GM18507 (cell line): ENCODE measurements around the gene CNTN3.

Experiments
- DNase-seq: peaks from one replicate; pipeline ENCODE4 v3.0.0; 2011; ENCODE audit warnings: low read depth; ENCODE audit not compliant: insufficient read length; ENCODE audit errors: extremely low spot score
- FAIRE-seq: peaks from 2 replicates; lab custom pipeline; 2011; peaks lifted over from hg19 to GRCh38; lab: Jason Lieb, UNC

The CNTN3 gene

DNA sequence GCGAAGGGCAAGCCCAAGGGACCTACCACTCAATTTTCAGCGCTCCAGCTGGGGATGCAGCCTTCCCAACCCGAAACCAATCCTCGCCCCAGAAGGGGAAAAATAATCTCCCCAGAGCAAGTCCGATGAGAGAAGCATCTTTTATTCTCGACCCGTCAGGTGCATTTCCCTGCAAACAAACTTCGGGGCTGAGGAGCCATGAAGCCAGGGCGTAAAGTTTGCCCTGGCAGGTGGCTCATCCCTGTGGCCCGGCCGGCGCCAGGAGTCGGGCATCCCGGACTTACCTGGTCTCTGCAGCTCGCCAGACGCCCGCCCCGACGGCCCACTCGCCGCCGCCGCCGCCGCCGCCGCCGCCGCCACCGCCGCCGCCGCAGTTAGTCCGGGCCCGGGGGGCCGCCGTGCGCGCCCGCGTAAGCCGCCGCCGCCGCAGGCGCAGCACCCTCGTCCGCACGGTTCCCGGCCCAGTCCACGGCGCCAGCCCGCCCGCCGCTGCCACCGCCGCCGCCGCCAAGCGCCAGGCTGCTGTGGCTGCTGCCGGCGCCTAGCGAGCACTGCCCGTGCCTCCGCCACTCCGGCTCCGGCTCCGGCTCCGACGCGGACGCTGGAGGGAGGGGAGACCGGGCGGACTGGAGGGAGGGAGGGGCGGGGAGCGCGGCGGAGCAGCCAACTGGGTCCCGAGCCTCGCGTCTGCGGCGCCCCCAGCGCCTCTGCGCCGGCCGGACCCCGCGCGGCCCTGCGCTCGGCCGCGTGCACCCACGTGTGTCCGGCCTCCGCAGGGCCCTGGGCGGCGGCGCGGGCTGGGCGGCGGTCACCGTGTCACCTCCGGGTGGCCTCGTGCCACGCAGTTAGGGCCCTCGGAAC is at the start of gene CNTN3:
TSS of gene CNTN3 (minus strand) at position 553 of the 861 bp plus-strand sequence. CDS start 93,547 bp downstream, outside the sequence.
- FAIRE-seq (no peak), DNase-seq (no peak)

DNA sequence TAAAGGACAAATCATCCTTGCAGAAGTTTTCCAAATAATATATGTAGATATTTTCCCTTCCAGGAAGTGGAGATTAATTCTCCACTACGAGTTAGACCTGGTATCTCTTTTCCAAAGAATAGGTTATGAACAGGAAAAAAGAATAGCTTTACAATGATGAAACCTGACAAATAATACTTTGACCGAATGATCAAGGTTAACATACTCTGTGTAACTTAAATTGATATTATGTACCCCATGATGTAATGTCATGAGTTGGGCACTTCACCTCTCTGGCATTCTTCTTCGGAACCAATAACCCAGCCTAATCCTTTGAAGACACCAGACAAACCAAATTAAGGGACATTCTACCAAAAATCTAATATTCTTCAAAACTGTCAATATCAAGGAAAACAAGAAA is 48.7 kb upstream of the CNTN3 start:
- DNase-seq: no peak
- no peak for FAIRE-seq

DNA sequence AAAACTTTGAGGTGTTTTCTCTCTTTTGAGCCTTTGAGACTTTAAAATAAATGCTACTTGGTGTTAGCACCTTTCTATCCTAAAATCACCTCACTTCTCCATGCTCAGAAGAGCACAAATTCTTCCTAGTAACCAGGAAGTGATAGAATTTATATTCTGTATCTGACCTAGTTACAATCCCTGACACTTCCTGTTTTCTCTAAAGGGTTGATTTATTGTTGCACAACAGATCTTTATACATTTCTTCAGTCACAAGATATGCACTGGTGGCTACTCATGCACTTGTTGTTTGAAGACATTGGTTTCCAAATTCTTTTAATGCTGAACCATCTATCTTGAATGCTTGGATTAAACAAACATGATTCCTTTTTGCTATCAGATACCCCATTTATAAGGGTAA is 47.2 kb upstream of the CNTN3 start:
- no peak for FAIRE-seq
- DNase-seq: no peak

DNA sequence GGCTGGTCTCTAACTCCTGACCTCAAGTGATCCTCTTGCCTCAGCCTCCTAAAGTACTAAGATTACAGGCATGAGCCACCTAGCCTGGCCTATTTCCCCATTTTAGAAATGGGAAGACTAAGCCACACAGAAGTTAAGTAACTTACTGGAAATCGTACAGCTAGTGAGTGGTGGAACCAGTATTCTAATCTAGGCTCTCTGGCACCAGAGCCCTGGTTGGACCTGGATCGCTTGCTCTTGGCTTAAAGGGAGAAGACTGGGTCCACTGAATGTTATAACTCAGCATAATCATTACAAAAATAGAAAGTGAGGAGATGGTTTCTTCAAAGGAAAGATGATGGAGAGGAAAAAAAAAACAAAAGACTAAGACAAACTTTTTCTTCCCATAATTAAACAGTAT is 37.4 kb upstream of the CNTN3 start:
- DNase-seq: no peak
- no peak for FAIRE-seq

DNA sequence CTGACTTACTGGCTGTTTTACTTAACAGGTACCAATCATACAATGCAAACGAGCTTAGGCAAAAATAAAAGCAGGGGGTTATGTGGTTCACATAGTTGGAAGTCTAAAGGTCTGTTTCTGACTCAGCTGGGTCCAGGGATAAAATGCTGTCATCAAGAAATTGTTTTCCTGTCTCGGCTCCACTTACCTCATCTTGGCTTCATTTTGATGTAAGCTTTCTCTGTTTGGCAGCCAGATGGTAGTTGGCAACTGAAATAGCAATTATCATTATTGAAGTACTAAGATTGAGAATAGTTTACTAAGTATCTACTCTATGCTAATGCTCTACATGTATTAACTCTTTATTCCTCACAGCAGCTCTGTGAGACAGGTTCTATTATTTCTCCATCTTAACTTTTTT is 36.8 kb upstream of the CNTN3 start:
- DNase-seq: no peak
- FAIRE-seq: no peak

DNA sequence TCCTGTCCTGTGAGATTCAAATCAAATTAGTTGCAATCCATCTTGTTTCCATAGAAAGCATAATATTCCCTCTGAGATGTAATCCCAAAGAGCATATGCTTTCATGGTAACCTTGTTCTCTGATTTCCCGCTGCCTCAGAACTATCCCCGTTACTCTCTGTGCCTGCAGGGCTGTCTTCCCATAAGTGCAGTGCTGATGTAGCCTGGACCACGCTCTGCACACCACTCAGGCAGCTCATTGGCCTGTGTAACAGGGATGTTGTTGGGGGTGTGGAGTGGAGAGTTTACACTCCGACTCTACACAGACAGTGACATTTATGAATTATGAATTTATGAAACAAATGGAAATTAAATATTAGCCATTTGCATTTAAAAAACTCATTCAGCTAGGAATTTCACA is 33.6 kb upstream of the CNTN3 start:
- FAIRE-seq (no peak), DNase-seq (no peak)

DNA sequence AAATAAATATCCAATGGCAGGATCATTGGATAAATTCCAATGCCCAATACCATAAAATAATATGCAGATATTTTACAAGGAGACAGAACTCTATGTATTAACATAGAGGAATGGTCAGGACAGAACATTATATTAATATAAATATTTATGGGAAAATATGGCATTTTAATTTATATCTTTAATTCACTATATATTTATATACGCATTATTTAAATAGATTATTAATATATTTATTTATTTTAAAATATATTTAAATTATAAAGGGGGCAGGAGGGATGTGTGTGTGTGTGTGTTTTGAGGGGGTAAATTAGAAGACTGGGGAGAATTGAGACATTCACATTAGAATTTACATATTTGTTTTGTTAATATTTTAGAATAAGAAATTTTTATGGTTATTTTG is 31.6 kb upstream of the CNTN3 start:
- no peak for DNase-seq
- no peak for FAIRE-seq

DNA sequence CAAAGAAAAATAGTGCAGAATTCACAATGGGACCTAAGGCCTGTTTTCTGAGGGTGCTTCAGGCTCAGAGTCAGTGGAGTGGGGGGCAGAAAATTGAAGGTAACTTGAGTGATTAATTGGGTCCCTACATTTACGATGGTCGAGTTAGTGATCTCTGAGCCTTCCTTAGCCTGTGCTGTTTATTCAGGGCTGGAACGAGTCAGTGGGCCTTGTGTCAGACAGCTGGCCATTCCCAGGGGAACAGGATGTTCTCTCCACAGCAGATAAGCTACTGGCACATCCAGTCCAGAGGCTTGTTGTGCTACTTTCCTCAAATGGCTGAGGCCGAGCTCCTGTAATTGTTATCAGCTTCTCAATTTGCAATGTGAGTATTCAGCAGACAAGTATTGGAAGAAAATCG is 29.2 kb upstream of the CNTN3 start:
- FAIRE-seq: no peak
- DNase-seq: no peak

DNA sequence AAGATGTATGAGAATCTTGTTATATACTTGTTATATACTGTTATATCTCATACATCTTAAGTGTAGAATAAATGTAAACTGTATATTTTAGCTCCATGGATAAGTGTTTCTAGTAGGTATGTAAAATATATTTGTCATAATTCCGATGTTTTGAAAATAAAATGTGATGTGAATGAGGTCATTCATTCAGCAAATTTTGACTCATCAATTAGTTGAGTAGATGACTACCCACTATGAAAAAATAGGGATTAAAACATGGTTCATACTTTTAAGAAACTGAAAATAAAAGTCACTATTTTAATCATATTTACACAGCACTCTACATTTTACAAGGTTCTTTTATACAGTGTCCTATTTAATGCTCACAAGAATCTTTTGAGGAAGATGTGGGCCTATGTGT is 28.4 kb upstream of the CNTN3 start:
- FAIRE-seq (no peak), DNase-seq (no peak)

DNA sequence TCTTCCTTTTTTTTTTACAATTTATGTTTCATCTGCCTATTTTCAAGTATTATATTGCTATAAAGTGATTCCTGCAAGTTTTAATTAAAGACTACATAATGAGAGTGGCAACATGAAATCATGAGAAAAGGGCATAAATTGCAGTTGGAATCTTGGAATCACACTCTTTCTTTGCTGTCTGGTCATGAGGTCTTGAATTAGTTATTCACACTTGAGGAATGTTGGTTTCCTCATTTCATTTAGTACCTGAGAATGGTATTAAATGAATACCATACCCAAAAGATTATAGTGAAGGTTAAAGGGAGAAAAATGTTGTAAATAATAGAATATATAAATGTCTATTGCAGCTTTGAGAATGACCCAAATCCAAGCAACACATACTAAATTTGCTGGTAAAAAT is 25.8 kb upstream of the CNTN3 start:
- peak; percentile 18 for FAIRE-seq

DNA sequence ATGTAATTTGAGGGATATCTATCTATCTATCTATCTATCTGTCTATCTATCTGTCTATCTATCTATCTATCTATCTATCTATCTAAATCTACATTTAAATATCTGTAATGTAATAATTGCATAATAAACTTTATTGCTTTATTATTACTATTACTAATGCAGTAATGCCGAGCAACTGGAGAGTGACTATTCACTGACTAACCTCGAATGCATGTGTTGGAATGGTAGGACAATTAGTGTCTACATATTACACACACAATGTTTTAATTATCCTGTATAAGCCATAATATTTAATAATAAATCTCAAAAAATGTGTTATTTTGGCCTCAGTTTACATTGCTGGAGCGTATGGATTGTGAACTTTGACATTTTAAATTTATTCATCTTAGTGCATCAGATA is 25.2 kb upstream of the CNTN3 start:
- no peak for DNase-seq
- no peak for FAIRE-seq

More for the DNA sequence above, 25.8 kb upstream of the CNTN3 start:
- no peak for DNase-seq

DNA sequence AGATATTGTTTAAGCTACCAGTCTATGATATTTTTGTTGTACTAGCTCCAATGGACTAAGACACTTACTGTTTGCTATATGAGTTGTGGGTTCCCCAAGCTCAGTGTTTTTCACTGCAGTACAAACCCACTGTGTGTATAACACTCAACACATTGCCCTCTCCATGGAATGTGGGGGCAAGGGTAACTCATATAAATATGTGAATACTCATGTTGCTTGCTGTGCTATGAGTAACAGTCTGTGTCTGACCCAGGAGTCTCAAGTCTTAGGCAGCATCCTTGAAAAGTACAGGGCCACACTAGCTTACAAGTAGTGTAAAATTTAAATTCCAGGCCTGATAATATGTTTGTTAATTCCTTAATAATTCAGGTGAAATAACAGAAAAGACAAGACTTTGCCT is 22.5 kb upstream of the CNTN3 start:
- DNase-seq: no peak
- no peak for FAIRE-seq

DNA sequence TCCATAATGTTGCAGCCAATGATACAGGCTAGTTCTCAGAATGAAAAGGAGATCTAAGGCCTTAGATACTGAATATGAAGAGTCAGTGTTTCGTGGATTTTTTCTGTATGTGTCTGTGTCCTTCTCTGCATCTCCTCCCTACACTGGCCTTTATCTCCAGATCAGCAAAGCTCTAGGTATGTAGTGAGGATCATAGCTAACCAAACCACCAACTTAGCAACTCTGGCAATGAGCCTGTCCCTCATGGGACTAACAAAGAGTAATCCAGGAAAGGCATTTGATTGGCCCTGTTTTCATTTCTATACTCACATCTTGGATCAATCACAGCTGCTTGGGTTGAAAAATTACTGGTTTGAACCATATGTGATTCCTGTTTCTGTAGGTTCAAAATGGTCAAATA is 18.6 kb upstream of the CNTN3 start:
- no peak for FAIRE-seq

DNA sequence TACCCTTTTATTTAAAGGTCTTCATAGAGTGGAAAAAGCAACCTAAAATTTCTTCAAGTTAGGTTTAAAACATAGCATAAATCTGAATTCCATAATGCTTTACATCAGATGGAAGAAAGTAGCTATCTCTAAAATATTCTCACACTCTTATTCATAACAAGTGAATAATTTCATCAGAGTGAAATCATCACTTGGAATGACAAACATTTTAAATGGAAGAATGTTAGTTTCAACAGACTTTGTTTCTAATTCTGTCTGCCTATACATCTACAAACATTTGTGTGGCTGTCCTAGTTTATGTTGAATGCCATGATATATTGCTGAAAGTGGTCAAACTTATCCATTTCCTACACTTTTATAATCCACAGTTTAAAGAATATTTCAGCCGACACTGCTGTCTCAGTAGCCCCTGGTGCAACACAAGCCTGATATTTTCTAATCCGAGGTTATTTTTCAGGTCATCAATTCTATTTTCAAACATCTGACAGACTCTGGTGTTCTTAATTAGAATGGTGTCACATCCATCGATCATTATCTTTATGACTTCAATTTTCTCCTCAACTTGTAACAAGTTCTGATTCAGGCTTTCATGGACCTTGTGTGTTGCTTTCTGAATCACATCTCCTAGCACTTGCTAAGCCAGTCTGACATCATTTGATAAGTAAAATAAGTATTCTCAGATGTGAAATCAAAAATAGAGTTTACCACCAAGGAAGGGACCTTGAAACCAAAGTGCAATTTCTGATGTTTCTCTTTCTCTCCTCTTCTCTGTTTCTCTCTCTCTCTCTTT is 17.1 kb upstream of the CNTN3 start:
- FAIRE-seq: no peak
- DNase-seq: no peak

More for the DNA sequence above, 18.6 kb upstream of the CNTN3 start:
- DNase-seq: no peak

DNA sequence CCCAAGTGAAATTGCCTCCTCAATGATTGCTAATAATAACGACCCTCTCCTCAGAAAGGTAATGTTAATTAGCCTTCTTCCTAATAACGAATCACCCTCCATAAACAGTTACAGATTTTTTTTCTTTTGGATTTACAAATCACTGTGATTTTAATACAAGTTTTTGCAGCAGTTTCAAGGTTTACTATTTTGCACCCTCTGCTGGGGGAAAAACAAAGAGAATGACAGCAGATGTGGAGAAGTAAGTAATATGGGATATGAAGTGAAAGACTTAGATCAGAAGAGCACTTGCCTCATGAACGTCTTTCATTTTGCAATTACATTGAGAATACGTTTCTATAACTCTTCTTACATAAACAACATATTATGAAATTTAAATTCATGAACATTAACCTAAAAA is 16.1 kb upstream of the CNTN3 start:
- DNase-seq: no peak

DNA sequence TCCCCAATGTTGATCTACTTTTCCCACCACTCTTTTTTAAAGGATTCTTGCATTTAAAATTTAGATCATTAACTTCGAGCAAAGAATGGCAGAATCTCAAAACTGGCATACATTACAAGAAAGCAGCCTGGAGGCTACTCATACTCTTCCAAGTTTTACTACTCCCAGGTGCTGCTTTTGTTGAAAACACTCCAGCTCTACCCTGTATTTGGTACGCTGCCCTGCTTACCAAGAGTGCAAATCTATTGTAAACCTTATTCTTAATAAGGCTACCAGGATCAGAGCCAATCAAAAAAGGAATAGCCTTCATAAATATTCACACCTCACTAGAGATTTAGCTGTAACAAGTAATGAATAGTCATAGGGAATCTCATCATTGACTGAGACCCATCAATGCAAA is 11.6 kb upstream of the CNTN3 start:
- FAIRE-seq (no peak), DNase-seq (no peak)

More for the DNA sequence above, 16.1 kb upstream of the CNTN3 start:
- no peak for FAIRE-seq

DNA sequence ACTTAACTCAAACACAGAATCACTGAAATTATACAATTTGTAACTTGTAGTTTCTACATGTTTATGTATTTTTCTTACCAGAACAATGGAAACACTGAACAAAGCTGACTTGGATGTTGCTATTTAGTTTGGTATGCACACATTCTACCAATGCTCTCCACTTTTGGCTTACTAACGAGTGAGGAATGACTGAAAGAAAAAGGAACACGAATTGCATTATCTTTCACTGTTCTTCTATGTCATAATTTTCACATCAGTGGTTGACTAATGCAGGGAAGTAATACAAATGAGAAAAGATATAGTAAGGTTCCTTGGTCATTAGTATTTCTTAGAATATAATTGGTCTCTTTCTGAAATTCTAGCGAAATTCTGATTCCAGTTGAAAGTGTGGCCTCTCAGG is 9.8 kb upstream of the CNTN3 start:
- no peak for DNase-seq
- no peak for FAIRE-seq

DNA sequence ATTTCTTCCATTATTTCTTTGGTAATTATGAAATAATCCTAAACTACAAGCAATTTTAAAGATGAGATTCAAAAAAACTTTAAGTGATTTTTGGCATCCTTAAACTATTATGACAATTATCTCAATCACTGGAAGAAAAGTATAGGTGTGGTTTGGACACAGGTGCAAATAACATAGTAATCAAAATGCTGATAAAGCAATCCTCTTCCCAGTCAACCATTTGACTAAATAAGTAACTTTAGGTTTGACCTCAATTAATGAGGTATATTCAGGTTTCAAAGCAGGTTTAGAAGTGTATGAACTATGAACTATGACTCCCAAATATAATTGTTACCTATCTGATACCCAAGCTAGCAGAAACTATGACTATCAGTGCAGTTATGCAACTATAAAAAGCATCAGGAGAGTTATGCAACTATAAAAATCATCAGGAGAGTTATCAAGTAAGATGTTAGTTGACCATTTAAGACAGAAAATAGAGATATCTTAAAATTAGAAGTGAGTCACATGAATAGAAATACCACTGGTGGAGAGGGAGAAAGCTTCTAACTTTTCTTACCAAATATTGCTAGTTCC is 8.9 kb upstream of the CNTN3 start:
- DNase-seq (no peak), FAIRE-seq (no peak)

DNA sequence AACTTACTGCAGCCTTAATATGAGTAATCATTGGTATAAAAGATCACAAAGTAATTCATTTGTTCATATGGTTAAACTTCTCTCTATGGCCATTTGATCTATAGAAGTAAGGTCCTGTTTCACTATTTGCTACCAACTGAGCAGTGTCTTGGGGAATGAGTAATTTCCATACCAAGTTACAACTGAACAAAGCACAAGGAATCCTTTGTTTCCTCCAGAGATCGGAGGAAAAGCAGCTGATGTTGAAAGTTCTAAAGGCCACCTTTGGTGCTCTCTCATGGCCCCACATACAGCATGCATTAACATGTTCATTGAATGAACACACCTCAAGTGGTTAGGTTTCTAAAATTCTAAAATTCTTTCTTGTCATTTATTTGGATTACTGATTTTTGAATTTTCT is 7.1 kb upstream of the CNTN3 start:
- FAIRE-seq: no peak
- no peak for DNase-seq

DNA sequence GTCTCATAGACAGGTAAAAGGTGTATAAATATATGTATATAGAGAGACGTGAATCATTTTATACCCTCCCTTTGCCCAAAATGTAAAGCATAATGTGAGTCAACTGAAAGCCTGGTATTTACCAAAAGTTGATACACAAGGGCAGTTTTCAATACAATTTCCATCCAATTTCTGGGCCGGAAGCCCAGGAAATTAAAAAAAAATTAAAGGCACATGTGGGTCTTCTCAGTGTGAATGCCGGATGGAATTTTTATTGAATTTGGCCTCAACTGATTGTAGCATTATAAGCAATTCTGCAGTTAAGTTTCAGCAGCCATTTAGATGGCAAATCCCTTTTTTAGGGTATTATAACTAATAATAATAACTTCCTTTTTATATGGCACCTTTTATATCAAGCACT is 3.3 kb upstream of the CNTN3 start:
- no peak for FAIRE-seq
- no peak for DNase-seq
